Keratinocyte (primary cell): Measurements from ENCODE around the gene ADGRA1. TPM values are rescaled to one million over a fixed set of nuclear protein-coding genes. Genes with fewer than 3 reads are reported as not detected.

Source experiments
- DNase-seq: peaks from one replicate; pipeline ENCODE4 v3.0.0-alpha.2; 2011; ENCODE audit warnings: low read depth, missing footprints, low spot score
- FAIRE-seq: peaks from 2 replicates; lab custom pipeline; 2011; peaks lifted over from hg19 to GRCh38; lab: Jason Lieb, UNC
- H2AFZ ChIP-seq: 2 replicates; pipeline ENCODE4 v1.6.0; 2012; ENCODE audit warnings: low read length, control low read depth, inconsistent platforms; ENCODE audit not compliant: control insufficient read depth
- H3K27ac ChIP-seq: 2 replicates; pipeline ENCODE4 v1.5.1; 2011; ENCODE audit warnings: low read length; ENCODE audit not compliant: control insufficient read depth, insufficient read depth
- H3K27me3 ChIP-seq: 3 replicates; pipeline ENCODE4 v1.6.0; 2011; ENCODE audit warnings: low read length; ENCODE audit not compliant: control insufficient read depth, insufficient read depth; ENCODE audit errors: extremely low read depth
- H3K36me3 ChIP-seq, 2 experiments: 2 replicates in 1 of 2; 3 replicates in 1 of 2; pipeline ENCODE4 v1.5.1; 2011; ENCODE audit warnings: low read length in 2 of 2, mild to moderate bottlenecking in 1 of 2; ENCODE audit not compliant: control insufficient read depth in 2 of 2, insufficient read depth in 2 of 2; ENCODE audit errors: extremely low read depth in 1 of 2
- H3K4me1 ChIP-seq: 3 replicates; pipeline ENCODE4 v1.5.1; 2011; ENCODE audit warnings: low read length; ENCODE audit not compliant: control insufficient read depth, insufficient read depth; ENCODE audit errors: extremely low read depth
- H3K4me2 ChIP-seq: 3 replicates; pipeline ENCODE4 v1.6.0; 2011; ENCODE audit warnings: low read depth, low read length; ENCODE audit not compliant: control insufficient read depth, insufficient read depth; ENCODE audit errors: extremely low read depth
- H3K4me3 ChIP-seq, 3 experiments: fragments of 200-600 bp in 1 of 3; sonication (generic) in 1 of 3; 2 replicates in 2 of 3; 3 replicates in 1 of 3; pipeline ENCODE4 v1.5.1; 2011 to 2016; ENCODE audit warnings: low read length in 3 of 3, mild to moderate bottlenecking in 3 of 3, control low read depth in 2 of 3, inconsistent platforms in 1 of 3, low read depth in 1 of 3, mixed read lengths in 1 of 3, mixed run types in 1 of 3, moderate library complexity in 1 of 3; ENCODE audit not compliant: control insufficient read depth in 2 of 3, insufficient read depth in 2 of 3; ENCODE audit errors: extremely low read depth in 1 of 3
- H3K79me2 ChIP-seq: 2 replicates; pipeline ENCODE4 v1.6.0; 2012; ENCODE audit warnings: low read length; ENCODE audit not compliant: control insufficient read depth, insufficient read depth
- H3K9ac ChIP-seq: 3 replicates; pipeline ENCODE4 v1.6.0; 2011; ENCODE audit warnings: low read length; ENCODE audit not compliant: control insufficient read depth, insufficient read depth; ENCODE audit errors: extremely low read depth
- H3K9me1 ChIP-seq: 3 replicates; pipeline ENCODE4 v1.6.0; 2011; ENCODE audit warnings: low read length; ENCODE audit not compliant: control insufficient read depth, insufficient read depth; ENCODE audit errors: extremely low read depth
- H3K9me3 ChIP-seq: 2 replicates; pipeline ENCODE4 v1.5.1; 2012; ENCODE audit warnings: low read depth, low read length; ENCODE audit not compliant: control insufficient read depth
- H4K20me1 ChIP-seq: 3 replicates; pipeline ENCODE4 v1.6.0; 2011; ENCODE audit warnings: low read length; ENCODE audit not compliant: control insufficient read depth, insufficient read depth; ENCODE audit errors: extremely low read depth
- EZH2 ChIP-seq: IDR thresholded peaks from one replicate; pipeline ENCODE4 v1.6.1; 2012; ENCODE audit warnings: inconsistent platforms, mild to moderate bottlenecking, low read length, moderate library complexity
- dilution Hi-C: fragments of 300-500 bp; cut with MboI; formaldehyde crosslinking; loops from one replicate; pipeline ENCODE4 v1.7.0; 2020; ENCODE audit warnings: low sequenced_read_pairs; ENCODE audit not compliant: extremely low pct_ligation_motif_present
- polyA plus RNA-seq, 5 experiments: library from polyadenylated mRNA; depleted of rRNA in 3 of 5; stranded (reverse) in 3 of 5; stranded (forward) in 1 of 5; unstranded in 1 of 5; fragments of >200 nt; gene quantifications; 1 replicate in 1 of 5; 2 replicates in 3 of 5; 3 replicates in 1 of 5; pipeline versions ENCODE4 v1.2.1 to v1.2.3, GENCODE V29; 2011 to 2012; ENCODE audit warnings: missing spikeins in 2 of 5, low read depth in 1 of 5, low replicate concordance in 1 of 5
- TF ChIP-seq, protein P1 (sequence below), 3 experiments: IDR thresholded peaks in 1 of 3; conservative IDR thresholded peaks in 1 of 3; optimal IDR thresholded peaks in 1 of 3; 2 replicates in 2 of 3; 3 replicates in 1 of 3; pipeline versions ENCODE3 to v1.5.1; 2011; ENCODE audit warnings: low read length in 3 of 3, mild to moderate bottlenecking in 3 of 3, moderate library complexity in 2 of 3, control low read depth in 1 of 3, inconsistent platforms in 1 of 3; ENCODE audit not compliant: insufficient read depth in 2 of 3; ENCODE audit errors: extremely low read depth in 1 of 3

ADGRA1 gene
- polyA plus RNA-seq, 1 donor (not counting 4 experiments of a cell fraction or from before 2014, with no cell fraction given), result not detected

DNA sequence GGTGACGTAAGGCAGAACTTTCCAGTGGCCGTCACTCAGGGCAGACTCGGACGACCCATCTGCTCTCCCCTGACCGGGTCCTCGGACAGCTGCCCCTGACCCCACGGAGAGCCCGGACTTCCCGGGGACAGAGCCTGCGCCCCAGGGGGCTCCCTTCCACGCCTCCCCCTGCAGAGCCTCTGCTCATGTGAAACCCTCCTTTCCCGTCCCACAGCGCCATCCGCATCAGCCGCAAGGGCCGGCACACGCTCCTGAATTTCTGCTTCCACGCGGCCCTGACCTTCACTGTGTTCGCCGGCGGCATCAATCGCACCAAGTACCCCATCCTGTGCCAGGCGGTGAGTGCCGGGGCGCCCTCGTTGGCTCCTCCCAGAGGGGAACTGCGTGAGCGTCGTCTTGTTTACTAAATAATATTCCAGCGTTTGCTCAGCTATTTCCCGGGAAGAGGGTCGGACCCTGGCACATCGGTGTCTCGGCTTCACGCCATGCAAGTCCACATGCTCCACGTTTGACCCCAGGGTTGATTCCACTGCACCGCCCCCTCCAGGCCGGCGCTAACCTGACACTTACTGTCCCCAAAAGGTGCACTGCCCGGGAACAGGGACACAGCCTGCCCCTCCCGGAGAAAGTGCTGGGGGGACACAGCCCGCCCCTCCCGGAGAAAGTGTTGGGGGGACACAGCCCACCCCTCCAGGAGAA lies 10.9 kb downstream of the ADGRA1 start:
- Histone ChIP-seq H3K9me1 (no peaks in the 10 kb centered on the region), H4K20me1 (no peaks in the 10 kb centered on the region), H3K4me3 (no peak overlapping the region), H3K4me2 (no peak overlapping the region), H3K9ac (no peak overlapping the region), H3K79me2 (no peaks in the 10 kb centered on the region), H3K9me3 (no peaks in the 10 kb centered on the region), H3K4me1 (no peaks in the 10 kb centered on the region), H2AFZ (no peak overlapping the region), H3K36me3 (no peaks in the 10 kb centered on the region), H3K27ac (no peak overlapping the region), H3K27me3 (peaks cover 26% of the 10 kb centered on the region)
- no peak for DNase-seq
- TF ChIP-seq EZH2, result no peak
- TF ChIP-seq, protein P1, sequence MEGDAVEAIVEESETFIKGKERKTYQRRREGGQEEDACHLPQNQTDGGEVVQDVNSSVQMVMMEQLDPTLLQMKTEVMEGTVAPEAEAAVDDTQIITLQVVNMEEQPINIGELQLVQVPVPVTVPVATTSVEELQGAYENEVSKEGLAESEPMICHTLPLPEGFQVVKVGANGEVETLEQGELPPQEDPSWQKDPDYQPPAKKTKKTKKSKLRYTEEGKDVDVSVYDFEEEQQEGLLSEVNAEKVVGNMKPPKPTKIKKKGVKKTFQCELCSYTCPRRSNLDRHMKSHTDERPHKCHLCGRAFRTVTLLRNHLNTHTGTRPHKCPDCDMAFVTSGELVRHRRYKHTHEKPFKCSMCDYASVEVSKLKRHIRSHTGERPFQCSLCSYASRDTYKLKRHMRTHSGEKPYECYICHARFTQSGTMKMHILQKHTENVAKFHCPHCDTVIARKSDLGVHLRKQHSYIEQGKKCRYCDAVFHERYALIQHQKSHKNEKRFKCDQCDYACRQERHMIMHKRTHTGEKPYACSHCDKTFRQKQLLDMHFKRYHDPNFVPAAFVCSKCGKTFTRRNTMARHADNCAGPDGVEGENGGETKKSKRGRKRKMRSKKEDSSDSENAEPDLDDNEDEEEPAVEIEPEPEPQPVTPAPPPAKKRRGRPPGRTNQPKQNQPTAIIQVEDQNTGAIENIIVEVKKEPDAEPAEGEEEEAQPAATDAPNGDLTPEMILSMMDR (optimal IDR thresholded peaks at IDR 0.05 in 1 of 3, IDR thresholded peaks at IDR 0.05 in 1 of 3, conservative IDR thresholded peaks at IDR 0.05 in 1 of 3; ENCODE audit: extremely low read depth in 1 of 3, insufficient read depth in 2 of 3, low read length in 3 of 3), result no peak
- dilution Hi-C loops, result no loop called here
- FAIRE-seq, result no peak

DNA sequence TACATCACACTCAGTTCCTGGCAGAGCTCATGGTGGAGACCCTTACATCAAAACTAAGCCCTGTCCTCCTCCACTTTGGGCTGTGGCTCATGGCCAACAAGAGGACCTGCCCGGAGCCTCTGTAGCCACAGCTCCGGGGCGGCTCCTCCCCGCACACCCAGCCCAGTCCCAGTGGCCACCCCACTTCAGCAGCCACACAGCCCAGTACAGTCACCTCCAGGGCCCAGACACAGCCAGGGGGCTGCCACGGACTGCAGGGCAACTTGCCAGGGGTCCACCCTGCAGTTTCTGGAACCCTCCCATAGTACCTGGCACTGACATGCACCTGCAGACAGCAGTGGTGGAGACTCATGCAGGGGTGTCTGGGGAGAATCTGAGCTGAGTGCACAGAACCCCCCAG lies 11.8 kb downstream of the ADGRA1 start:
- Histone ChIP-seq H3K27me3 (peaks cover 26% of the 10 kb centered on the region), H3K4me2 (no peak overlapping the region), H3K9me3 (no peaks in the 10 kb centered on the region), H4K20me1 (no peaks in the 10 kb centered on the region), H3K4me3 (no peak overlapping the region), H3K9me1 (no peaks in the 10 kb centered on the region), H2AFZ (no peak overlapping the region), H3K36me3 (no peaks in the 10 kb centered on the region), H3K79me2 (no peaks in the 10 kb centered on the region), H3K9ac (no peak overlapping the region), H3K4me1 (no peaks in the 10 kb centered on the region), H3K27ac (no peak overlapping the region)
- no peak for FAIRE-seq
- no peak for DNase-seq
- no peak for TF ChIP-seq EZH2
- dilution Hi-C loops, result no loop called here

DNA sequence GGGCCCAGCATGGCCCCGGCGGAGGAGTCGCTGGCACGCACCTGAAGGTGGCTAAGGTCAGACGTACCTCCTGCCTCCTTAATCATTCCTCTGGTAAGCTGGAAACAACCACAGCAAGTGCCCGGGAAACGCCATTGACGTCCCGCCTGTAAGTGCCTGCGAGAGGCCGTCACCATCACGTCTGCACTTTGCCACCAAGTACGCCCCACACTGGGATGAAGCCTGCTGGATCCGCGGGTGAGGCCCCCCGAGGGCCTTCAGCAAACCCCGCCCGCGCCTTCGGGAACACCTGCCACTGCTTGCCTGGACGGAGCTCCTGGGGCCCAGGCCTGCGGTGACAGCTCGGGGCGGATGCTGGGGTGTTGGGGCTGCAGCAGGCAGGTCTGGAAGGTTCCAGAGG lies 12.5 kb downstream of the ADGRA1 start:
- H3K79me2 ChIP-seq, result no peaks in the 10 kb centered on the region
- H3K27me3 ChIP-seq, result peaks cover 26% of the 10 kb centered on the region
- H4K20me1 ChIP-seq, result no peaks in the 10 kb centered on the region
- no peak overlapping the region for H3K9ac ChIP-seq
- no peak overlapping the region for H2AFZ ChIP-seq
- no peak for DNase-seq
- no peak for FAIRE-seq
- H3K9me1 ChIP-seq, result no peaks in the 10 kb centered on the region
- no peaks in the 10 kb centered on the region for H3K36me3 ChIP-seq
- no peak overlapping the region for H3K27ac ChIP-seq
- no peak for TF ChIP-seq EZH2
- TF ChIP-seq, protein P1 (optimal IDR thresholded peaks at IDR 0.05 in 1 of 3, IDR thresholded peaks at IDR 0.05 in 1 of 3, conservative IDR thresholded peaks at IDR 0.05 in 1 of 3; ENCODE audit: extremely low read depth in 1 of 3, insufficient read depth in 2 of 3, low read length in 3 of 3), result no peak
- no peak overlapping the region for H3K4me2 ChIP-seq
- H3K9me3 ChIP-seq, result no peaks in the 10 kb centered on the region
- no peaks in the 10 kb centered on the region for H3K4me1 ChIP-seq
- no peak overlapping the region for H3K4me3 ChIP-seq
- dilution Hi-C loops, result no loop called here
